GM19240 (cell line): ENCODE results near the gene ZNF423.

Experiments used
- DNase-seq: peaks from one replicate; pipeline ENCODE4 v3.0.0; 2011; ENCODE audit warnings: low spot score; ENCODE audit not compliant: insufficient read length

The ZNF423 gene

DNA sequence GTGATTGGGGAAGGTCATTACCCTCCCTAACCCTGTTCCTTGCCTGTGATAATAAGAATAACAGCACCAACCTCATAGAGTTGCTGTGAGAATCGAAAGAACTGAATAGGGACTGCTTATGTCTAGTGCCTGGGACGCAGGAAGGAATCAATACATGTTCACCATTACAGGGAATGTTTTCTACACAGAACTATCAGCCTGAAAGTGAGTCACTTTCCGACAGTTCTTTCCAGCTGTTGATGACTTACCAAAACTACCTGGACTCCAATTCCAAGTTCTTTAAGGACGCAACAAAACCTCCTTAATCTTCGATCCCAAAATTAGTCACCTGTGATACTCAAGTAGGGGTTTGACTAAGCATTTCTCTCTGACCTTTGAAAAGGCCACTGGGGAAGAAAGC, 29.4 kb downstream of the ZNF423 start:
- DNase-seq = no peak

DNA sequence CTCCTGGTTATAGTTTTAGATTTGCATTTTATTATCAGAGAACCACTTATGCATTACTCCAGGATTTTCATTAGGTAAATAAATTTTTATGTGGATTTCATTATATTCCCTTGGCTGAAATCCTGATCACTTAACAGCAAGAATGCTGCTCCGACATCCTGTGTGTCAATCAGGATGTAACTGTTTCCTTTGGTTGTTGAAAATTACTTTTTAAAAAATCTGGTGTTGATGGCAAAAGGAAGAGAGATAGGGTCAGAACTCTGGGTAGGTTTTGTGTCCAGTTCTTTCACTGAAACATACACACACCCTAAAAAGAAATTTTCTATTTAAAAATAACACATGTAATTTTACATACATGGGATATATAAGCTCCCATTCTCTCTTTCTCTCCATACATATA, 30.9 kb downstream of the ZNF423 start:
- DNase-seq = no peak

- no peak for DNase-seq
Measured at GRCh38 chr16:49824593-49824992, 31.3 kb downstream of the ZNF423 start.

- DNase-seq = no peak
Measured at GRCh38 chr16:49822649-49823370, 33.1 kb downstream of the ZNF423 start.

DNA sequence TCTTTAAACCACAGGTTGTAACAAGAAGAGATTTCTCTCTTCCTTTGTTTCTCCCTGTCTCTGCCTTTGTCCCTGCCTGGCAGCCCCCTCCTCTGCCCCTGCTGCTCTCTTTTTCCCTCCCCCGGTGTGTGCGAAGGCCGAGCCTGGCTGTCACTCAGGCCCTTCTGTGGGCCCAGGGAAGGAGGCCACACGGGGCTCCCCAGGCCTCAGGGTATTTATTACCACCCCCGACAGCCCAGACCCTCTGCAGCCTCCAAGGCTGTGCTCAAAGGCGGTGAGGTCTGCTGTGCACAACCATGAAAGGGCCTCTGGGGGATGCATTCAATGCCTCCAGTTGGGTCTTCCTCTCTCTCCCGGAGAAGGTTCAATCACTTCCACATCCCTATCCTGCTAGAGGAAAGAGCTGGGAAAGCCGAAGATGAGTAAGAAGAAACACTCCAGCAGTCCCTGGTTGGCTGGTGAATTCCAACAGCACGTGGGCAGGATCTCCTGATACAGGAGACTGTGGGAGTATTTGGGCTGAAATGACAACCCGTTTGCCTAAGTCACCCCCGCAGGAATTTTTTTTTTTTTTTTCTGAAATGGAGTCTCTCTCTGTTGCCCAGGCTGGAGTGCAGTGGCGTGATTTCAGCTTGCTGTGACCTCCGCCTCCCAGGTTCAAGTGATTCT, 34.2 kb downstream of the ZNF423 start:
- DNase-seq = no peak

DNA sequence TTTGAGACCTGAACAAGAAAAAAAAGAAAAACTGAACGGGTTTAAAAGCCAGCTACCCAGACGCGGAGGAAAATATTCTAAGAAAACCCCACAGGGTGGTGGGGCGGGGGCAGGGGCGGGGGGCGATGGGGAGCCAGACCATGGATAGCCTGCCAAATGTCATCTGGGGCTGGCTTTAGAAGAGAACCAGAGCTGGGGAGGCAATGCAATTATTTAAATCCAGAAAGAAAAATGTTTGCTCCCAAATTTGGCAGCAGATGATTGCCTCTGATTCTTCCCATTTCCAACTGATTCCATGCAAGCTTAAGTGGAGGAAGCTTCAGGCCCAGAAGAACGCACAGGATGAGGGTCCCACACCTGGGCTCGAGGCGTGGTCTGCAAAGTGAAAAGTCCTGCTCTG, 34.8 kb downstream of the ZNF423 start:
- DNase-seq = no peak

- no peak for DNase-seq
Measured at GRCh38 chr16:49817754-49818507, 38.0 kb downstream of the ZNF423 start.

DNA sequence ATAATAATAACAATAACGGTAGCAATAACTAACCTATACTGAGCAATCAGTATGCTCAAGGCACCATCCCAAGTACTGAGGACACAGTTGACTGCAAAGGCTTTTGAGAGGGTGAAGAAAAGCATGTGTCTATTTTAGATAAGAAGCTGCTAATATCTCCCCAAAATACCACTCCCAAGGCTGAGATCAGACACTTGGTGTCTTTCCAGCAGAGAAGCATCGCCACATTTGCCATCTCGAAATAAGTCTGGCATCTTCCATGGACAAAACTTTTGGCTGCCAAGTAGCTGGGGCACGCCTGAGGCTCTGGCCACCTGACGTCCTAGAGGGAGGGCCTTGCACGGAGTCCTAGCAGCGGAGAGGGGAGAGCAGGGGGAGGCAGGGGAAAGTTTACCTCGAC, 39.0 kb downstream of the ZNF423 start:
- DNase-seq = no peak

GRCh38 chr16:49811644-49812334, 44.1 kb downstream of the ZNF423 start:
- no peak for DNase-seq

- no peak for DNase-seq
Measured at GRCh38 chr16:49810831-49811230, 45.1 kb downstream of the ZNF423 start.

DNA sequence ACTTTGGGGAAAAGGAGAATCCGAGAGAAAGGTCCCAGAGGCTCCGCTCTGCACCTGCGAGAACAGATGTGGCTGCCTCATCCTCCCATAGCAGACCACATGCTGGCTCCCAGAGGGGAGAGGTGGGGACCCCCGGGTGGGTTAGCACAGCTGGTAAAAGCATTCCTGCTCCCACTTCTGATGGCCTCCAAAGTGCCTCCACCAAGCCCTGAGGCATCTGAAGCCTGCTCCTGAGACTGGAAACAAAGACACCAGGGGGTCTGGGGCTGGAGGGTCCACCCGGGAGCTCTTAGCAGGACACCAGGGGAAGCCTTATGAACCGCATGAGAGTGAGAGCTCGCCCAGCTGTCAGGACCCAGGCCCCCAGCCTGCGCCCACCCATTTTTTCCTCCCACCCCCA, 46.4 kb downstream of the ZNF423 start:
- no peak for DNase-seq

GRCh38 chr16:49809062-49809461, 46.9 kb downstream of the ZNF423 start:
- no peak for DNase-seq

DNA sequence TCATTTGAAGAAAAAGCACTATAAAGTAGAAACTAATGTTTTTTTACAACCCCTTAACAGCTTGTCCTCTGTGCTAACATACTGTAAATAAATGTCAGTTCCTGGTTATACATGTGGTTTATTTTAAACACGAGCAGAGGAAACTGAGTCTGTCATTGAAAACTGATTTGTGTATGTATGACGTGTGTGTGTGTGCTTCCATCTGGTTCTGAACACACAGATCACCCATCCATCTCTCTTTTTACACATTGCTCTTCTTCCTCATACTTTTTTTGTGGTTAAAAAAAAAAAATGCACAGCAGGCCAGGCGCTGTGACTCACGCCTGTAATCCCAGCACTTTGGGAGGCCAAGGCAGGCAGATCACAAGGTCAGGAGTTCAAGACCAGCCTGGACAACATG, 49.5 kb downstream of the ZNF423 start:
- DNase-seq = no peak

DNA sequence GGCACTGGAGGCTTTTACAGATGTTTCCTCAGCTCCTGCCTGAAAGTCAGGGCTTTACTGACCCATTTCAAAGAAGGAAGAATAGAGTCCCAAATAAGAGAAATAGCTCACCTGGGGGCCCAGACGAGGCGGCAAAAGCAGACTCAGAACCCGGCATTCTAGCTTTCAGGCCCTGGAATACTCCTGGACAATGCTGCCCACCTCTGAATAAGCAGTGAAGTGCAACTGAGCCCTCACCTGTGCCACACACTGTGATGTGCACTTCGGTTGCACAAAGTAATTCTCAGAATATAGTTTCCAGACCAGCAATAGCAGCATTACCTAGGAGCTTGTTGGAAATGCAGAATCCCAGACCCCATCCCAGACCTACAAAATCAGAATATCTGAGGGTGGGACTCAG, 54.6 kb downstream of the ZNF423 start:
- DNase-seq = no peak

- DNase-seq = no peak
Measured at GRCh38 chr16:49800876-49801275, 55.0 kb downstream of the ZNF423 start.

GRCh38 chr16:49800441-49800840, 55.5 kb downstream of the ZNF423 start:
- DNase-seq = no peak

- no peak for DNase-seq
Measured at GRCh38 chr16:49799172-49799571, 56.7 kb downstream of the ZNF423 start.

- DNase-seq = no peak
Measured at GRCh38 chr16:49795513-49795912, 60.4 kb downstream of the ZNF423 start.

DNA sequence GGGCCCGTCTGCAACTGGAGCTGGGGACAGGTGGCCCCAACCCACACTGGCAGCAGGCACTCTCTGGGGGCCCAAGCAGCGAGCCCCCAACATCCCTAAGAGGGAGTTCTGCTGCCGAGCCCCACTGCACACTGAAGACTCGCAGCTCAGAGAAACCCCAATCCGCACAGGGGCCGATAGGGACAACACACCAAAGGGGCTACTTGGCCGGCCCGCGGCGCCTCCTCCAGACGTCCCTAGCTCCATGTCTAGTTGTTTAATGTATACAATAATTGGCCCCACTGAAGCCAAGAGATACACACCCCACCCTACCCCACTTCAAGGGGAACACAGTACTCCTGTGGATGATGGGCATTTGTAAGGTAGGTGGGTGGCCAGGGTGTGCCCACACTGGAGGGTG, 62.7 kb downstream of the ZNF423 start:
- DNase-seq = no peak

DNA sequence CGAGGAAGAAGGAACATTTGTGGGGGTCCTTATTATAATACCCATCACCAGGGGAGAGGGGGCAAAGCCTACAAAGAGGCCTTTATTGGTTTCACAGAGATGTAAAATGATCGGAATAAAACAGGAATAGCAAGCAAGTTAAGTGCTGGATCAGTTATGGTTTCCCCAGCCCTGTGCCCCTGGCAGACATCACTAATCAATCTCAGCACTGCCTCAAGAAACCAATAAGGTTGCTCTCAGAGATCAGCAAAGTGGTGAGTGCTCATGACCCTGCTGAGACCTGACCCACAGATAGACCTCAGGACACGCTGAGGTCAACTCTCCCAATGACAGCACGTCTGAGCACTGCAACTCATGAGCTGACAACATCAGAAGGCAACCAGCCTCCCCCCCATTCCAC, 66.3 kb downstream of the ZNF423 start:
- no peak for DNase-seq

DNA sequence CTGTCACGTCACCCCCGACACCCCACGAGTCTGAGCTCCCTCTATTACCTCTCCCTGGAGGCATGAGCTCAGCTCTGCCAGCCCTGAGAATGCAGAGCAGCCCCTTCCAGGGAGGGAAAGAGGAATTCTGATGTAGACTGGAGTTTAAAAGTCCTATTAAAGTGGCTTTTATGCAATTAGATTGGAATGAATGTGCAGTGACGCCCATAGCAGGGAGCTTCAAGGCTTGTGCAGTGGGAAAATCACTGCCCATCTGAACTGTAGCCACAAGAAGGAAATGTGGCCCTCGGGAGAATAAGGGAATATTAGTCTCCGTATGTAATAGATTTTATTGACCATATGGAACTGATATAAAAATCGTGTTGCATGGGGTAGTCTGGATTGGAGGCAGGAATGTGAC, 66.9 kb downstream of the ZNF423 start:
- DNase-seq = no peak

DNA sequence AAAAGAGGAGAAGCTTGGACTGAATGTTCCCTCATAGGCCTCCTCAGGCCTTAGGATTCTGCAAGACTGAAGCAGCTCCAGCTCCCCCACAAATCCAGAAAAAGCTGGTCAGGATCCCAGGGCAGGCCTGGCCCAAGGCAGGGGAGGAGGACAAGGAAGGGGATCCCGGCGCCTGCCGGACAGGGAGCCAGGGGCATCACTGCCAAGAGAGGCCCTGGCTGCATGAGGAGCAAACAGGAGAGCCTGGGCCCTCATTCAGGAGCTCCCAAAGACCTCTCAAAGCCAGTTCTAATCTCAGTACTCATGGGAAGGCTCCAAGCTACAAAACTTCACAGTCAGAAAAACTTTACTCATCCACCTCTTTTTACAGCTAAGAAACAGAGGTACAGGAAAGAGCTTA, 67.3 kb downstream of the ZNF423 start:
- DNase-seq = no peak
